ENCODE measurements around the gene NTM.

NTM gene

DNA sequence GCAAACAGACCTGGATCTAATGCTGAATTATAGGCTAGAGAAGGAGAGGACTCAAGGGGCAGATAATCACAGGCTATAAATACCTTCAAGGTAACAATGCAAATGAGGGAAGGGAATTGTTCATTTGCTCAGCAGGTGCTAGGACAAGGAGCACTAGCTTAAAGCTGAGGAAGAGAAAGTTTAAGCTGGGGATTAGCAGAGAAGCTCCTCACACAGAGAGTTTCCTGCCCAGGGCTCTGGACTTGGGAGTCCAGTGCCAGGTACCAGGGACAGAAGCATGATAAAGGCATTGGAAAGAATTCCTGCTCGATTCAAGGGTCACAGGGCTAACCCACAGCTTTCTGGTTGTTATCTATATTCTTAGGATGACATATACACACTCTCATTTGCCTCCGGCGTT lies 509.9 kb downstream of the NTM start:
- no peak overlapping the region for H3K4me3 ChIP-seq (ENCODE audit: low read depth, low read length)
- TF ChIP-seq, protein P1, sequence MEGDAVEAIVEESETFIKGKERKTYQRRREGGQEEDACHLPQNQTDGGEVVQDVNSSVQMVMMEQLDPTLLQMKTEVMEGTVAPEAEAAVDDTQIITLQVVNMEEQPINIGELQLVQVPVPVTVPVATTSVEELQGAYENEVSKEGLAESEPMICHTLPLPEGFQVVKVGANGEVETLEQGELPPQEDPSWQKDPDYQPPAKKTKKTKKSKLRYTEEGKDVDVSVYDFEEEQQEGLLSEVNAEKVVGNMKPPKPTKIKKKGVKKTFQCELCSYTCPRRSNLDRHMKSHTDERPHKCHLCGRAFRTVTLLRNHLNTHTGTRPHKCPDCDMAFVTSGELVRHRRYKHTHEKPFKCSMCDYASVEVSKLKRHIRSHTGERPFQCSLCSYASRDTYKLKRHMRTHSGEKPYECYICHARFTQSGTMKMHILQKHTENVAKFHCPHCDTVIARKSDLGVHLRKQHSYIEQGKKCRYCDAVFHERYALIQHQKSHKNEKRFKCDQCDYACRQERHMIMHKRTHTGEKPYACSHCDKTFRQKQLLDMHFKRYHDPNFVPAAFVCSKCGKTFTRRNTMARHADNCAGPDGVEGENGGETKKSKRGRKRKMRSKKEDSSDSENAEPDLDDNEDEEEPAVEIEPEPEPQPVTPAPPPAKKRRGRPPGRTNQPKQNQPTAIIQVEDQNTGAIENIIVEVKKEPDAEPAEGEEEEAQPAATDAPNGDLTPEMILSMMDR (IDR thresholded peaks at IDR 0.05; ENCODE audit: borderline replicate concordance, insufficient read depth, low read depth, low read length), result no peak

DNA sequence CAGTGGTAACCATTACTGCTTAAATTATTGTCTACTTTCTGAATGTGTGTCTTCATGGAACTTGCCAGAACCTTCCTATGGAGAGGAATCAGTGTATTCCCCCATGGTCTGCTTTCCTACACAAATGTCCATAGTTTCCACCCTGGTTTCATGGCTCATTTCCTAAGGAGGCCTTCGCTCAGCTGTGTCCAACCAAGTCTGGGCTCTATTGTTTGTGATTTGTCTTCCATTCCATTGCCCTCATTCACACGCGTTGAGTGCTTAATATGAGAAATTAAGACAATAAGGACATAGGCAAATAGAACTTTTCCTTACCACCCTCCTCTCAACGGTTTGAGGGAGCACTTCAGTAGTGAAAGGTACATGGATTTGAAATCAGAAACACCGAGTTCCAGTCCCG lies 510.6 kb downstream of the NTM start:
- TF ChIP-seq, protein P1 (IDR thresholded peaks at IDR 0.05; ENCODE audit: borderline replicate concordance, insufficient read depth, low read depth, low read length), result no peak
- H3K4me3 ChIP-seq (ENCODE audit: low read depth, low read length), result no peak overlapping the region

DNA sequence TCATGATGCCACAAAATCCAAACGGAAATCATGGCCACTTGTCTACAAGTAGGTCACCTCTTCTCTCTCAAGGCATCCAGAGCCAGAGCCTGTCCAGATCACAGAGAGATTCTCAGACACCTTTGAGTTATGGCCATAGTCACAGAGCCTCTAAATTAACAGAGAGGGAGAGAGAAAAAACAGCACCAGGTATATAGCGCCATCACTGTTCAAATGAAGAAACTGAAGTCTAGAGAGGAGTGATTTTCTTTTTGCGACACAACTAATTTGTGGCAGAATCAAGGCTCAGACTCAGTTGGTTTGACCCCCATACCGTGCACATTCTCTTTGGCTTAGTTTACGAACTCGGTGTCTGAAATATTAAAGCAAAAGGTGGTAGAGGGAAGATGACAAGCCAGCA lies 512.9 kb downstream of the NTM start:
- TF ChIP-seq, protein P1 (IDR thresholded peaks at IDR 0.05; ENCODE audit: borderline replicate concordance, insufficient read depth, low read depth, low read length), result no peak
- H3K4me3 ChIP-seq (ENCODE audit: low read depth, low read length), result no peak overlapping the region

DNA sequence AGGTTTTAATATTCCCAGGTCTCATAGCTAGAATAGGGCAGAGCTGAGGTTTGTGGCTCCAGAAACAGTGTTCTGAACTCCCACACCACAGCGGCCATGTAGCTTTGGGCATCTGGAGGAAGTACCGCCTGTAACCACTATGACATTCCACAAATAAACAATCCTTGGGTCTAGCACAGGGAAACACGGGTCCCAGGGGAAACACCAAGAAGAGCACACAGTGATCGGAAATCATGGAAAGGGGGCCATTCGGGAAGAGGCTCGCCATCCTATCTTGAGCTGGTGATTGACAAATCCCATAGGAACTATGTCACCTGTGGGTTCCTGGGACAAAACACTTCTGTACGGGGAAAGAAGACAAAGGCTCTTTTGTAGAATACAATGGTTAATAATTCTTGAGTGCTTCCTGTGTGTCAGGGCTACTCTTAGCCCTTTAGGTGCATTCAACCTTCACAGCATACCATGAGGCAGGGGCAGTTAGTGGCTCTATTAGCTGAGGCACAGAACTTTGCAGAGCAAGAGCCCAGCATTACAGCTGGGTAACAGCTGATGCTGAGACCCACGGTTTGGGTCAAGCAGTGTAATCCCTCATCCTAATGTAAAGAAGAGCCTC lies 514.2 kb downstream of the NTM start:
- TF ChIP-seq, protein P1 (IDR thresholded peaks at IDR 0.05; ENCODE audit: borderline replicate concordance, insufficient read depth, low read depth, low read length), result no peak
- no peak overlapping the region for H3K4me3 ChIP-seq (ENCODE audit: low read depth, low read length)

DNA sequence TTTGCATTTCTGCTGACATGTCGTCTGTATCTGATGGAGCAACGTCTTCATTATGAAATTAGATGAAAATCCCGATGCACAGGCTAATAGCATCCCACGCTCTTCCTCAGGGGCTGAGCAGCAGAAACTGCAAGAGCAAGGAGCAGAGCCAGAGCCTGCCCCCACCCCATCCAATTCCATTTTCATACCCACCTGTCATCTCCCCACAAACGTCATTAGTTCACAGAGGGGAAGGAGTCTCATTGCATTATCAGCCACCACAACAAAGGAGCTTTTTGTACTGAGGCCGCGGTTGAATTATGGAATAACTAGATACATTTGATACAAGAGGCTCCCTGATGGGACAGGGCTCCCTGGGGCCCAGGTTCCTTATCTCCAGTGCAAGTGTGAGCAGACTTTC lies 515.0 kb downstream of the NTM start:
- TF ChIP-seq, protein P1 (IDR thresholded peaks at IDR 0.05; ENCODE audit: borderline replicate concordance, insufficient read depth, low read depth, low read length), result no peak
- no peak overlapping the region for H3K4me3 ChIP-seq (ENCODE audit: low read depth, low read length)

DNA sequence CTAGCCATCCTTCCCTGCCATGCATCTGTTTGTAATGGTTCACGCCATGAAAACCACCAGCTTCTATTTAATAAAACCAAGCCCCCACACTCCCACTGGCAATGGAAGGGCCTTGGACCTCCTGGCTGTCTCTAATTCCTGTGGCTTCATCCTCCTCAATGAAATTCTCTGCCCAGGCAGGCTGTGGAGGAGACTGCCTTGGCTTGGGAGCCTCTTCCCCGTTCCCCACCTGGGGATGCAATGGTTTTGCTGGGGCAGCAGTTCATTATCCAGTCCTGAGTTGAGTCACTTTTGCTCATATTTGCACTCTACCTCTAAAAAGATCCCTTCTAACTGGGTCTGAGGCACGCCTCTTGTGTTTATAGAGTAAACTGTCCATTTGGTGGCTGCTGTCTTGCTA lies 515.8 kb downstream of the NTM start:
- no peak overlapping the region for H3K4me3 ChIP-seq (ENCODE audit: low read depth, low read length)
- TF ChIP-seq, protein P1 (IDR thresholded peaks at IDR 0.05; ENCODE audit: borderline replicate concordance, insufficient read depth, low read depth, low read length), result no peak

DNA sequence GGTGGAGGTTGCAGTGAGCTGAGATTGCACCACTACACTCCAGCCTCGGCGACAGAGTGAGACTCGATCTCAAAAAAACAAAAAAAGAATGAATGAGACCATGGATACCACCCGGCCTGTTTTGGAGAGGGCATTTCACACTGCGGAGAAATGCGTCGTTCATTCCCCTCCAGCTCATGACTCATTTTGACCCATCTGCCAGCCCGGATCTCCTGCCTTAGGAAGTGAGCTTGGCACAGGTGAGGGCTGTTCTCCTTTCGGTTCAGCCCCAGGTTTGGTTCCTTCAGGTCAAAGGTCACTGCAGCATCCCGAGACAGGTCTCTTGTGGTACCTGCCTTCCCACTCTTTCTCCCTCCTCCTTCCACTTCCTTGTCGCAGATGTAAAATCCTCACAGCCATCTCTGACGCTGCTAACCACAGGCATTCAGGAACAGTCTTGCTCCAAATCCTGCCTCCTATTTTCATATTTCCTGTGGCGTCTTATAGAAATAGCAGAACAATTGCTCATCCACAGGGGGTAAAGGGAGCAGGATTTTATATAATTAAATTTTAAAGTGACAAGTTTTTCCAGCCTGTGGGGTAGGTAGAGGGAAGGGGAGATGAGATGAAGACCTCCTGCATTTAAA lies 517.9 kb downstream of the NTM start:
- no peak overlapping the region for H3K4me3 ChIP-seq (ENCODE audit: low read depth, low read length)
- TF ChIP-seq, protein P1 (IDR thresholded peaks at IDR 0.05; ENCODE audit: borderline replicate concordance, insufficient read depth, low read depth, low read length), result no peak

All from GM12875 (cell line).